GM19238 (cell line): ENCODE data around the gene ACTMAP.
"Not testable (repeated sequence)": the region's sequence is repeated elsewhere in the genome, so short reads cannot be mapped to it uniquely, and the experiment has no call there.

ENCODE experiments used
- DNase-seq: peaks from one replicate; pipeline ENCODE4 v3.0.0; 2011; ENCODE audit warnings: low spot score; ENCODE audit not compliant: insufficient read length

ACTMAP gene

DNA sequence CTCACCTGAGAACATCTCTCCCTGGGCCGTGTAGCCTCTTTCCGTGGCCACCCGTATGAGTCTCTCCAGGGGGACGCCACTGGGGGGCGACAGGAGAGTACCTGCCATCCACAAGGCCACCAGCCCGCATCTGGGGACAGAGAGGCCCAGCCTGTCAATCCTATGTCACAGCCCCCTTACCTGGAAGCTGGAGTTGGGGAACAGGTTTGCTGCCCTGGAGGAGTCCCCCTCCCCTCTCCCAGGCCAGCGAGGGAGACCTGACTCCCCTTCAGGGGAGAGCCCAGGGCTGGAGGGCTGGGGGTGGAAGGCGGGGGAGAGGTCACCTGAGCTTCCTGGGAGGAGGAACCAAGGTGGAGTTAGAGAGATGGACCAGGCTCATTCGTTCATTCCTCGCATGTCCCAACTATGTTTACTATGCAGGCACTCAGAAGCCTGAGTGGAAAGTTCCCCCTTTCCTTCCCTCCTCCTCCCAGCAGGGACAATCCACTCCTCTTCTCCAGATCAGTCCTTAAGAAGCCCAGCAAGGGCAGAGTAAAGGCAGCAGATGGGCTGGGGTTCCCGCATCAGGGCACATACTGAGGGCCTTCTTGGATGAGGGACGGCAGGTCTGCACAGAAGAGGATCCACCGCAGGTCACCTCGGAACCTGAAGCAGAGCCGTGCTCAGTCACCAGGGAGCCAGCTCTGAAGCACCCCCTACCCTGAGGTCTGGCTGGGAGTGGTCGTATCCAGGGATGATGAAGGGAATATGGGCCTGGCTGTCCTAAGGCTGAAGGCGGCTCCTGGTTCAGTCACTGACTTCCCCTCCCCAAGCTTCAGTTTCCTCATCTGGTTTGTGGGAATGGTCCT lies 5.5 kb downstream of the ACTMAP start:
- DNase-seq: peak; percentile 17

DNA sequence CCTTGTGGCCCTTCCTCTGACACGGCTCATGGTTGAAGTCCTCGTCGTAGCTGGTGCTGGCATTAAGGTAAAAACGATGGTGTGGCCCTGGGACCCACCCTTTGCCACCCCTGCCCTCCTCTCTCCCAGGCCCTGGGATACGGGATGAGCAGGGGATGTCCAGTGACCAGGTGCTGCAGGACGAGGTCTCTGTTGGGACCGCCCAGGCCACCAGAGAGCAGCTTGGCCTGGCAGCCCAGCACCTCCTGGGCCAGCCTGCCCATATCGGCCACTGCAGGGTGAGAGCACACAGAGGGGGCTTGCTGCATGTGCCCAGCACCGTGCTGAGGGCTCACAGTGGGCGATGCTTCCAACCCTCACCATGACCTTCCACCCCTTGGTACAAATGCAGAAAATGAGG lies 6.4 kb downstream of the ACTMAP start:
- no peak for DNase-seq

DNA sequence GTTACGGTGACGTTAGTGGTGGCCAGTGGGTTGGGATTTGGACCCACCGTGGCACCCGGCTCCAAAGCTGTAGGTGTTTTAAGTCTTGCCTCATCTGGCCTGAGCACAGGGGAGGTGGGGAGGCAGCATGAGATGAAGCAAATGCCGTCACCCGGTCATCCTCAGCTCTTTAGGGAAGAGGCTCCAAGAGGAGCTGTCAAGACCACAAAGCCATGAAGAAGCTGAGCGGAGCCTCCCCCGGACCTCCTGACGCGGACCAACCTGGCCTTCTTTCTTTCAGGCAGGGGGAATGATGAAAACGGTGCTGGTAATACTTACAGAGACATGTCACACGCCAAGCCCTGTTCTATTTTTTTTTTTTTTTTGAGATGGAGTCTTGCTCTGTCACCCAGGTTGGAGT lies 7.4 kb downstream of the ACTMAP start:
- no peak for DNase-seq

DNA sequence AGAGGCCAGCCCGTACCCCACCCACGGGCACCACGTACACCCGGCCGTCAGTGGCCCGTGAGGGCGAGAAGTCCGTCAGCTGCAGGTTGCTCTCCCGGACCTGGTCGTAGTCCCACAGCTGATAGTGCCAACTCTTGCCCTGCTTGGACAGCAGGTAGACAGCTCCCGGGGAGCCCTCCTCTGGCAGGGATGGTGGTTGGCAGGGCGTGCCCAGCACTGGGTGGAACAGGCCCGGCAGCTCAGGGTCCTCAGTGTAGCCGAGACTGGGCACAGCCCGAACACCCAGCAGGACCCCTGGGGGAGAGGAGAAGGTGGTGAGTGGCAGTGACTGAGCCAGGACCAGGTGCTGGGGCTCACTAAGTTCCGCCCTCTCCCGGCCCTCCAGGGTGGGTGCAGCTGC lies 7.8 kb downstream of the ACTMAP start:
- no peak for DNase-seq

DNA sequence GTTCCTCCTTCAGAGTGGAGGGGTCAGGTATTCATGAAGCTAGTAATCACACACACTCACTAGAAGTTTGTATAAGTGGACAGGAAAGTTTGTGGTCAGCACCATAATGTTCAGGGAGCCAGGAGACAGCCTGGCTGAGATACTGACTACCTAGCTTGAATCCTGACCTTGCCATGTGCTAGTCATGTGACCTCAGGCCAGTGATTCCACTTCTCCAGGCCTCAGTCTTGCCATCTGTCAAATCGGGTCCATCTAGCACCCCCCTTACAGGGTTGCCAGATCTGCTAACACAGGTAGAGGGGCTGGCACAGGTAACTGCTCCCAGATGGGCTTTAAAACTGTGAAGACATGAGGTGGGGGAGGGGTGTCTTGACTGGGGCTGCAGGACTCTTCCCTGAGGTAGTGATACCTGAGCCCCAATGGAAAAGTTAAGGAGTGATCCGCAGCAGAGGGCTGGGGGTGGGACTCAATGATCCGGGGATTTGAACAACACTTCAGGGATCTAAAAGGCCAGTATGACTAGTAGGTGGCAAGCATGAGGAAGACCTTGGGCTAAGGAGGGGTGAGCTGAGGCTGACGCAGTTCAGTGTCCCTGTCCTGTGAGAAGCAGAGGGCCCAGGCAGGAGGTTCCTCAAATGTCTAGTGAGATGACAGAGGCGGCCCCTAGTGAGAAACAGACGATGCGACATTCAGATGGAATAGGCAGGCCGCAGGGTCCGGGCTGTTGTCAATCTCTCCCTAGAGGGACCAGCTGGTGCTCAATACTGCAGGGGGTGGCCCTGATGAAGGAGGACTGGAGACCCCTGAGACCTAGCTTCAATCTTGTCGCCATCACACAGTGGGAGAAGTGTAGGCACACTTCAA lies 8.5 kb downstream of the ACTMAP start:
- DNase-seq: no peak

DNA sequence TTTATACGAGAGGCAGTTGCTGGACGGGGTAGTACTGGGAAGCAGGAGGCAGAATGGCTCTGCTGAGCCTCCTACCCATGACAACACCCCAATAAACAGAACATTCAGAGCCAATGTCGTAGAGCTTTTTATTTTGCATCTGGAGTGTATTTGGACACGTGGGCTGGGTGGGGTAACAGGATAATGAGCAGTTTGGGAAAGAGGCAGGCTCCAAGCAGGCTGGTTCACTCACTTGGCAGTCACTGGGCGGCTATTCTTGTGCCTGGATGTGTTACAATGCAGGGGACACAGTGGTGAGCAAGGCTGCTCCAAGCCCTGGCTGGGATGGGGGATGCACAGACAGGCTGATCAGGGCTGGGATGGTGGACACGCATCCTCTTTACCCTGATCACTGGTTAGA lies 9.5 kb downstream of the ACTMAP start:
- DNase-seq: no peak

DNA sequence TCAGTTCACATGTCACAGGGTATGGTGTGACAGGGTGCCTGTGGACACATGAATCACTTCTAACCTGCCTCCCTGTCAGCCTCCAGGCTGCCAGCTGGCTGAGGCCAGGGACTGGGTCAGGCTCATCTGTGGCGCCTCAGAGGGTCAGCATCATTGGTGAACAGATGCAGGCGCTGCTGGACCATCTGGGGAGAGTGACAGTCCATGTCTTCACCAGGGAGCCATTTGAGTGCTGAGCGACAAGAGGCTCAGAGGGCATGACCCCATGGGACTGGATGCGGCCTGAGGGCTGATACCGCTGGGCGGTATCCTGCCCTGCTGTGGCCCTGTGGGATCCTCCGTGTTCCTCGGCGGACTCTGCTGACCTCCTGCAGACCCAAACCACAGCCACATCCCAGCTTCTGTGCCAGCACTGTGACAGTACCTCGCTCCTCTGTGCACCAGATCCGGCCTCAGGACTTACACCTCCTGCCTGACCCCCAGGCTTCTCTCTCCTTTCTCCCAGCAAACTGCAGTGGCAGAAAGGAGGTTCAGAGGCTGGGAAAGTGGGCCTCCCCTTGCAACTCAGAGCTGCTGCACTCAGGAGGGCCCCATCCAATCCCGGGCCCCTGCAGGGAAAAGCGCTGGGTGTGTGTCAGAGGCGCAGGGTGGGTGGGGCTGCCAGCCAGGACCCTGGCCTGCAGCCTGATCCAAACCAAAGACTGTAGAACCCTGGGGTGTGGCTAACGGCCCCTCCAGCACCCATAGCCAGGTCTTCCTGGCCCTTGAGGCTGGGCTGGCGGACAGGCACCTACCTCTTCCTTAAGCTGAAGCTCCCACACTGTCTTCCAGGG lies 10.2 kb downstream of the ACTMAP start:
- no peak for DNase-seq

DNA sequence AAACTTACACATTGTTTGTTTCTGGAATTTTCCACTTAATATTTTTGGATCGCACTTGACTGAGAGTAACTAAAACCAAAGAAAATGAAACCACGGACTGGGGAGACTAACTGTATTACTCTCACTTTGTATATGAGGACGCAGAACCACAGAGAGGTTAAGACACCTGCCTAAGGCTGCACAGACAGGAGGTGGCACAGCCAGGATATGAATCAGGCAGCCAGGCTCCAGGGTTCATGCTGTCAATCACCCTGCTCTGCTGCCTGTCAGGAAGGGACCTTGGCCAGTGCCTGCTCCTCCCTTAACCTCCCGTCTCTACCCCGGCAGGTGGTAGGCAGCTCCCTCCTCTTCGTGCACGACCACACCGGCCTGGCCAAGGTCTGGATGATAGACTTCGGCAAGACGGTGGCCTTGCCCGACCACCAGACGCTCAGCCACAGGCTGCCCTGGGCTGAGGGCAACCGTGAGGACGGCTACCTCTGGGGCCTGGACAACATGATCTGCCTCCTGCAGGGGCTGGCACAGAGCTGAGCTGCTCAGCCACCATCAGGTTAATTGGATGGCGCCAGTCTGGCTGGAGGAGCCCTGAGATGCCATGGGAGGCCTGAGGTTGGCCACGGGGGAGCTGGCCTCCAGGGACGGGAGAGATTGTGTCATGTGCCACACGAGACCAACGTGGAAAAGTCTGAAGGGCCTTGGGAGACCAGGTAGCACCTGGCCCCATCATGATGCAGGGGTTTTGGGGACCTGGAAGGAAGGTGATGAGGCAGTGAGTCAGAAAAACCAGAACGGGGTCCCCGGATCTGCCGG lies 11.0 kb downstream of the ACTMAP start:
- DNase-seq: no peak

DNA sequence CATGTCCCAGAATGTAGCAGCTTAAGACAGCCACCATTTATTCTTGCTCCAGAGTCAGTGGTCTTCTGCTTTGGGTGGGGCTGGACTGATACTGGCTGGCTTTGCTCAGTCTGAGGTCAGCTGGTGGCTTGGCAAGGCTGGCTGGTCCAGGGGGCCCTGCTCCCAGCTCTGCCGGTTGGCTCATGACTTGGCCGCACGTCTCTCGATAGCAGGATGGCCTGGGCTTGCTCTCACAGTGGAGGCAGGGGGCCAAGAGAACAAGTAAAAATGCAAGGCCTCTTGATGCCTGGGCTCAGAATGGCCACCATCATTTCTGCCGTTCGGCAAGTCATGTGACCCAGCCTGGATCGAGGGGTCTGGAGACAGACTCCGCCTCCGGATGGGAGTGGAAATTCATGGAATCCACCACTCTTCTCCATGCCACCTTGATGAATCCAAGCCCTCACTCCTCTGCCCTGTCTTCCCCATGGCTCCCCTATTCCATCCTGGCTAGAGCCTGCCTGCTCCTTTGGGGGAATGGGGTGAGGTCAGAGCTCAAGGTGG lies 13.1 kb downstream of the ACTMAP start:
- DNase-seq: no peak

DNA sequence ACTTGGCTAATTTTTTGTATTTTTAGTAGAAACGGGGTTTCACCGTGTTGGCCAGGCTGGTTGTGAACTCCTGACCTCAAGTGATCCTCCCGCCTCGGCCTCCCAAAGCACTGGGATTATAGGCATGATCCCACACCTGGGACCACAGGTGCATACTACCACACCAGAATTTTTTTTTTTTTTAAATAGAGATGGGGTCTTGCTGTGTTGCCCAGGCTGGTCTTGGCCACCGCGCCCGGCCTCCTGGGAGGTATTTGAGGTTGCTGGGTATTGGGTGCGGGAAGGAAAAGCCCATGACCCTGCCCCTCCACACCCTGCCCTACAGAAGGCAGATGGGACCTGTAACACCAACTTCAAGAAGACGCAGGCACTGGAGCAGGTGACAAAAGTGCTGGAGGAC lies 13.6 kb downstream of the ACTMAP start:
- DNase-seq: no peak

DNA sequence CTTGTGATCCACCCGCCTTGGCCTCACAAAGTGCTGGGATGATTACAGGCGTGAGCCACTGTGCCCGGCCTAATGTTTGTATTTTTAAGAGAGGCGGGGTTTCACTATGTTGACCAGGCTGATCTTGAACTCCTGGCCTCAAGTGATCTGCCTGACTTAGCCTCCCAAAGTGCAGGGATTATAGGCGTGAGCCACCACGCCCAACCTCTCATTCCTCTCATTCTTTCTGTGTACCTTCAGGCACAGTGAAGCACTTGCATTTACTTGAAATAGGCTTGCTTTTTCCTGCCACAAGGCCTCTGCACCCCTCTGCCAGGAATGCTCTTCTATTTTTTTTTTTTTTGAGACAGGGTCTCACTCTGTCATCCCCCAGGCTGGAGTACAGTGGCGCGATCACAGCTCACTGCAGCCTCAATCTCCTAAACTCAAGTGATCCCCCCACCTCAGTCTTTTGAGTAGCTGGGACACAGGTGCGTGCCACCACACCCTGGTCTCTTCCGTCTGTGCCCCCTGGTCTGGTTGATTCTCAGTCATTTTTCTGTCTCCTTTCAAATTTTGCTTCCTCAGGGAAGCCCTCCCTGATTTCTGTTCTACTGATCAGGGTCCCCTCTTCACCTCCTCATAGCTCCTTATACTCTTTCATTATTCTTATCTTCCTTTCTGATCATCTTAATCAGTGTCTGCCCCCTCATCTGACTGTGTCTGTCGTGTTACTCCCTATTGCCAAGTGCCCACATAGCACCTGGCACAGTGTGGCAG lies 15.1 kb downstream of the ACTMAP start:
- DNase-seq: no peak

DNA sequence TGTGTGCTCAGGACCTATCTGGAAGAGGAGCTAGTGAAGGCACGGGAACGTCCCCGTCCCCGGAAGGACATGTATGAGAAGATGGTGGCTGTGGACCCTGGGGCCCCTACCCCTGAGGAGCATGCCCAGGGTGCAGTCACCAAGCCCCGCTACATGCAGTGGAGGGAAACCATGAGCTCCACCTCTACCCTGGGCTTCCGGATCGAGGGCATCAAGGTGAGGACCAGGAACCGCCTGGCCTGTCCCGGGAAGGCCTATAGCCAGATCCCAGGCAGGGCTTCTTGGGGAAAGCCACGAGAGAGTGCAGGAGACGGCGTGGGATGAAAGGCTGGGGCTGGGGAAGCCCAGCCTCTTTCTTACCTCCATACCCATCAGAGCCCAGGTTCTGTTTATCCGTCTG lies 17.1 kb downstream of the ACTMAP start:
- DNase-seq: no peak

DNA sequence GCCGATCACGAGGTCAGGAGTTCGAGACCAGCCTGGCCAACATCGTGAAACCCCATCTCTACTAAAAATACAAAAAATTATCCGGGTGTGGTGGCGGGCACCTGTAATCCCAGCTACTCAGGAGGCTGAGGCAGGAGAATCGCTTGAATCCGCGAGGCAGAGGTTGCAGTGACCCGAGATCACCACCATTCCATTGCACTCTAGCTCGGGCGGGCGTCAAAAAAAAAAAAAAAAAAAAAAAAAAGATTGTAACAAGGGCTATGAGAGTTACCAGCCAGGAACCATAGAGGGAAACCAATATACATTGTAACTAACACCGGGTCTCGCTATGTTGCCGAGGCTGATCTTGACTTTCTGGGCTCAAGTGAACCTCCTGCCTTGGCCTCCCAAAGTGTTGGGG lies 18.0 kb downstream of the ACTMAP start:
- not testable (repeated sequence) for DNase-seq

DNA sequence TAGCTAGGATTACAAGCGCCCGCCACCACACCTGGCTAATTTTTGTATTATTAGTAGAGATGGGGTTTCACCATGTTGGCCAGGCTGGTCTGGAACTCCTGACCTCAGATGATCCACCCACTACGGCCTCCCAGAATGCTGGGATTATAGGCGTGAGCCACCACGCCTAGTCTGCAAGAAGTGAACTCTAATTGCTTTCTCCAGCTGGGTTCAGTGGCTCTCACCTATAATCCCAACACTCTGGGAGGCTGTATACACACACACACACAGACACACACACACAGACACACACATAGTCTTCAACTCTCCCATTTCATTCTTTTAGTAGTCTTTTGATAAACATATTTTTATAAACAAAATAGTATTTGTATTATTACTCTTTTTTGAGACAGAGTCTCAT lies 20.2 kb downstream of the ACTMAP start:
- DNase-seq: not testable (repeated sequence)

DNA sequence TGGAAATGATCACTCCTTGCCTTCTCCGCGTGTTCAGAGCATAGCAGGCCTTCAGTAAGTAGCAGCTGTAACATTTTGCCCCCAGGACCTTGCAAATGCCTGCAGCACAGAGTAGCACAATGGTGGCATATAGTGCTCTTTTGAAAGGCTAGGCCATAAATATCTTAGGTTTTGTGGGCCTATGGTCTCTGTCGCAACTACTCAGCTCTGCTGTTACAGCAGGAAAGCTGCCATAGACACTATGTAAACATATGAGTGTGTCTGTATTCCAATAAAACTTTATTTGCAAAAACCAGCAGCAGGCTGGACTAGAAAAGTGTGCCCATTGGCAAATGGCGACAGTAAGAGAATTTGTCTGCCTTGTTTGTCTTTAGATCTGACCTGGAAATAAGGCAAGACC lies 24.0 kb downstream of the ACTMAP start:
- no peak for DNase-seq

DNA sequence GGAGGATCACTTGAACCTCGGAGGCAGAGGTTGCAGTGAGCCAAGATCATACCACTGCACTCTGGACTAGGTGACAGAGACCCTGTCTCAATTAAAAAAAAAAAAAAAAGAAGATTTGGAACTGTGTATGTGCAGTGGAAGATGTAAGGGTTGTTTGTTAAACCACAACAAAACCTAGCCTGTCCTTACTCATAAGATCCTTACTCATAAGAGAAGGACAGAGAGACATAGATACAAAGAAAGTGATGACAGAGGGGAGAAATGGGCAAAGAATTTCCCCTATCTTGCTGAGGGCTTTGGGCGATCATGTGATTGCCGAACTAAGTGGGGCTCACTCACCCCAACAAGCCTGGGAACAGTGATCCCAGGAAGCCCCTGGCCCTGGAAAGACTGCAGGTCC lies 25.4 kb downstream of the ACTMAP start:
- DNase-seq: no peak

DNA sequence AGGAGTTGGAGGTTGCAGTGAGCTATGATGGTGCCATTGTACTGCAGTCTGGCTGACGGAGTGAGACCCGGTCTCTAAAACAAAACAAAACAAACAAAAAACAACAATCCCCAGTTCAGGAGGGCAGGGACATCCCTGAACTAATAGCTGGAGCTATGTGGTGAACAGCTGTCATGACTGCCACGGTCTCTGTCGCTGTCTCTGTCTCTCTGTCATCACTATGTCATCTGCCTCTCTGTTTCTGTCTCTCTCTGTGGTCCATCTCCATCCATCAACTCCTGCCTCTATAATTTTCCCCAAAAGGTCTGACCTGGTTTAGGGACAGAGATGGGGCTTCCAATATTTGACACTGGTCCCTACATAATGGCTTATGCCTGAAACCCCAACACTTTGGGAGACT lies 26.0 kb downstream of the ACTMAP start:
- no peak for DNase-seq

DNA sequence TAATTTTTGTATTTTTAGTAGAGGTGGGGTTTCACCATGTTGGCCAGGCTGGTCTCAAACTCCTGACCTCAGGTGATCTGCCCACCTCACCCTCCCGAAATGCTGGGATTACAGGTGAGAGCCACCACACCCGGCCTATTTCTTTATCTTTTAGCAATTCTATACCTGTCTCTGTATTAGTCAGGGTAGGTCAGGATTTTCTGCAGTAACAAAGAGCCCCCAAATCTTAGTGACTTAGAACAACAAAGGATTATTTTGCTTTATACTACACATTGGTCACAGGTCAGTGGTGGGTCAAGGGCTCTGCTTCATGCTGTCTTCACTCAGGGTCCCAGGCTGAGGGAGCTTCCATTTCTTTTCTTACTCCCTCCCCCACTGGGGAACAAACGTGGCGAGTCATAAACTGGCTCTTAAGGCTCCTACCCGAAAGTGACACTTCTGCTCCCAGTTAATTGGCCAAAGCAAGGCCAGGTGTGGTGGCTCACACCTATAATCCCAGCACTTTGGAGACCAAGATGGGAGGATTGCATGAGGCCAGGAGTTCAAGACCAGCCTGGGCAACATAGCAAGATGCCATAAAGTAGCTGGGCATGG lies 26.5 kb downstream of the ACTMAP start:
- no peak for DNase-seq

DNA sequence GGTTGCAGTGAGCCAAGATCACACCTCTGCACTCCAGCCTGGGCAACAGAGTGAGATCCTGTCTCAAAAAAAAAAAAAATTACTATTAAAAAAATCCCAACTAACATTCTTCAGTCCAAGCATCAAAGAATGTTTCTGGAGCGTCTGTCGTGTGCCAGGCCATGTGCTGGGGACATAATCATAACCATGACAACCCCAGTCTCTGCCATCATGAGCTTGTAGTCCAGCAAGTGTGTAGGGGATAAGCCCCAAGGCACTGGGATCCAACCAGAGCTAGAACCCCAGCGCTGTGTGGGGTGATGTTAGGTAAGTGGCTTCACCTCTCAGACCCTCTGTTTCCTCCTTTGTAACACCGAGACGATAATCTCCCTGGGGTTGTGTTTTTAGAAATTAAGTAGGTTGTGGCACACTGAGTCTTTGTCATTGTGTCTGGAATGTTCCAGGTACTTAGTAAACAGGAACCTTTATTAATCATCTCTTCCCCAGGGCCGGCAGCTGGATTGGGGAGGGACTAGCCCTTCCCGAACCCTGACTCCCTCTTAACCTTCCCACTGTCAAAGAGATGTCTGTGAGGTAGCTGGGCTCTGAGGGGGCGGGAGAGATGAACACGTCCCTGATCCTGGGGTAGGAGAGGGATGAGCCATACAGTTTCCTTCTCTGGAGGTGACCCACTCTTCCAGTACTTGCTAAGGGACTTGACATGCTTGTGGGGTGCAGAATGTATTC lies 28.2 kb downstream of the ACTMAP start:
- DNase-seq: no peak
